Midbrain (tissue), 1 donor: ENCODE results near the gene RNU11.
"Not testable (repeated sequence)": the region's sequence is repeated elsewhere in the genome, so short reads cannot be mapped to it uniquely, and the experiment has no call there.

Experiments
- DNase-seq: peaks from one replicate; lab custom pipeline; 2025; lab: John Stamatoyannopoulos, UW

The RNU11 gene

DNA sequence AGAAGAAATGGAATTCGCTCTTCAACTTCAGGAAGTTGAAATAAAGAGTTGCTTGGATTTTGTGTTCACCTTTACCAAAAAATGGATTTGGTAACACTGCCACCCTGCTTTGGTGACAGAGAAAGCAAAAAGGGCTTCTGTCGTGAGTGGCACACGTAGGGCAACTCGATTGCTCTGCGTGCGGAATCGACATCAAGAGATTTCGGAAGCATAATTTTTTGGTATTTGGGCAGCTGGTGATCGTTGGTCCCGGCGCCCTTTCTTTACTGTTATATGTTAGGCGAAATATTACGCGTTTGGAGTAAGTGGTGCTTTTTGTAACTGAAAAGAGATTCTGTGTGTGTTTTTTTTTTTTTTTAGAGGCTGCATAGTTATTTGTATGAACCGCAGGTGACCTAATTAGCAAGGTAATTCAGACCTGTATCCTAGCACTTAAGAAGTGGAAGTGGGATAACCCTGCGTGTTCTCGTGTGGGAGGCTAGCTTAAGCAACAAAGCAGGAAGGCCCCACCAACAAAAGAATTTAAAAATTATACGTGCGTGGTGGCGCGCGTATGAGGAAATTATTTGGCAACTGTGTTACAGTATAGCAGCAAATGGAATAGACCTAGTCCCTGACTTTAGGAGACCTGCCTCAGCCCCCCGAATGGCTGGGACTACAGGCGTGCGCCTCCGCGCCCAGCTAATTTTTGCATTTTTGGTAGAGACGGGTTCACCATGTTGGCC, at the start of gene RNU11:
Gene RNU11 (plus strand): TSS at position 127 of the 725 bp plus-strand sequence.
- DNase-seq, result peak; percentile 96

- DNase-seq, result no peak
Observed at GRCh38 chr1:28601696-28602095, 46.7 kb upstream of the RNU11 start.

DNA sequence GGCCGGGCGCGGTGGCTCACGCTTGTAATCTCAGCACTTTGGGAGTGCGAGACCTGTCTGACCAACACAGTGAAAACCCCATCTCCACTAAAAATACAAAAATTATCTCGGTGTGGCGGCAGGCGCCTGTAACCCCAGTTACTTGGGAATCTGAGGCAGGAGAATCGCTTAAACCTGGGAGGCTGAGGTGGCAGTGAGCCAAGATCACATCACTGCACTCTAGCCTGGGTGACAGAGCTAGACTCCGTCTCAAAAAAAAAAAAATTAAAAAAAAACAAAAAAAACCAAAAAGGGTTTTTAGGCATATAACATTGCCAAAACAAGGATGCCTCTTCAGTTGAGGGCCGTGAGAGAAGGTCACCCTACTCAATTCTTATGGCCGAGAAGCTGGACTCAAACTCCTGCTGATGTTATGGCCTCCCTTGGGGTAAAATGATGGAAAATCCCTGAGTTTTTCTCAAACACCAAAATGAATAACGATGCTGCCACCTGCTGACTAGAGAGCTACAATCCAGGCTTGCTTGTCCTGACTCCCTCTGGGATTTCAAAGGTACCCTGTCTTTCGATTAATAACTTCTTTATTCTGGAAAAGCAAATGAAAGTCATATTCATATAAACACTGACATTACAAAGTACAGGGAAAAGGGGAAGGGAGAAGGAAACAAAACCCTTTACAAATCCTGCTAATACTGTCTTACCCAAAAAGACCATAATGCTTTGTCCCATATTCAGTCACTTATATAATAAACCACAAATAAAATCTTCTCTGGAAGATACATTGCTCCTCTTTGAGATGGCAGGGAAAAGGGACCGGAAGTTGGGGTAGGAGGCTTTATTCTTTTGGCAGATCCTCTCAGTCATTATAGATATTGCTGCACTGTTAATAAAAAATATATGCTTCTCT, 45.6 kb upstream of the RNU11 start:
- DNase-seq, result peak; percentile 76

- no peak for DNase-seq
Observed at GRCh38 chr1:28604411-28604810, 44.0 kb upstream of the RNU11 start.

DNA sequence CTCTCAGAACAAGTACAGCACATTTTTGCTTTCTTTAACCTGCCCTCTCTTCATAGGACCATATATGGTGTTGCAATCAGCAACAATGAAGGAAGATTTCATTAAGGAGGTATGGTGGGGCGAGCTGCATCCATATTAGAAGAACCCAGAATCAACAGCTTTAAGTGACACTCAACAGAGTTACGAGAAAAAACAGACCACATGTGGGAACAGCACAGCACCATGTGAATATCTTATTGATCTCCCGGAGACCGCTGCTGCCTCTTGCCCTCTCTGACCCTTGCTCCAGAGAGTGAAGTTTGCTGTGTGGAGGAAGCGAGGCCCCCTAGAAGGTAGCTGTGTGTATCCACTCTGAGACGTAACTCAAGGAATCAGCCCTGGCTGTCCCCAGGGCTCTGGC, 43.4 kb upstream of the RNU11 start:
- no peak for DNase-seq

GRCh38 chr1:28606771-28607170, 41.6 kb upstream of the RNU11 start:
- DNase-seq, result no peak

DNA sequence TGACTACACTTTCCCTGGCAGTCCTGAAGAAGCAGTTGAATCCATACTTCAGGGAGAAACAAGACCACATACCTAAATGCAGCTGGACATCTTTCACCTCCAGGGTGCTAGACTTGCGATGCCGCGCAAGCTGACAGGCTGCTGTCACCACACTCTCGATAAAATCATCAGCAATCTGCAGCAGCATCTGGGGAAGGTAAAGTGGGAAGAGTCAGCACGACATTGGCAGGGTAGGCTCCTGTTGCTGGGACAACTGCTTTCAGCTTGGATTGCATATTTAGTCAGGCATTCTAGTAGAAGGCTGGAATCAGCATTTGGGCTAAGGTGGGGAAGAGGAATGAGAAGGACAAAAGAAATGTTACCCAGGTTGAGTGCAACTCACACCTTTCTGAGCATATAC, 35.2 kb upstream of the RNU11 start:
- DNase-seq, result no peak

DNA sequence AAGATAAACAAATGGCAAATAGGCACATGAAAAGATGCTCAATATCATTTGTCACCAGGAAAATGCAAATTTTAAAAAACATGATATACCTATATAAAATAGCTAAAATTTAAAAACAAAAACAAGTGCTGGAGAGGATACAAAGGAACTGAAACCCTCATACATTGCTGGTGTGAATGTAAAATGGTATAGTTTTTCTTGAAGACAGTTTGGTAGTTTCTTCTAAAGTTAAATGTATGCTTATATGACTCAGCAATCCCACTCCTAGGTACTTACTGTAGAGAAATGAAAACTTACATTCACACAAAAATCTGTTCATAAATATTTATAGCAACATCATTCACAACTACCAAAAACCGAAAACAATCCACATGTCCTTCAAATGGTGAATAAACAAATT, 16.7 kb upstream of the RNU11 start:
- no peak for DNase-seq

GRCh38 chr1:28632560-28632959, 15.8 kb upstream of the RNU11 start:
- no peak for DNase-seq

DNA sequence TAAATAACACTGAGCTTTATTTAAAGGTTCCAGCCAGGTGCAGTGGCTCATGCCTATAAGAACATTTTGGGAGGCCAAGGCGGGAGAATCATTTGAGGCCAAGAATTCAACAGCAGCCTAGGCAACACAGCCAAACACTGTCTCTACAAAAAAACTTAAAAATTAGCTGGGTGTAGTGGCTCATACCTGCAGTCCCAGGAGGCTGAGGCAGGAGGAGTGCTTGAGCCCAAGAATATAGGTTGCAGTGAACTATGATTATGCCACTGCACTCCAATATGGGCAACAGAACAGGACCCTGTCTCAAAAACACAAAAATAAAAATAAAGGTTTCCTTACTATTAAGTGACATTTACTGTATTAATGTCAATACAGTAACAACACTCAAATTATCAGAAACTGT, 7.6 kb upstream of the RNU11 start:
- DNase-seq, result no peak

GRCh38 chr1:28642056-28642846, 6.1 kb upstream of the RNU11 start:
- no peak for DNase-seq

GRCh38 chr1:28642847-28643635, 5.4 kb upstream of the RNU11 start, which contains the start of gene TAF12:
Gene TAF12, minus strand, starts transcription at chr1:28643067. Its CDS starts 20,986 bp downstream, at chr1:28622081.
- peak; percentile 93 for DNase-seq

GRCh38 chr1:28644494-28644893, 3.9 kb upstream of the RNU11 start:
- no peak for DNase-seq

DNA sequence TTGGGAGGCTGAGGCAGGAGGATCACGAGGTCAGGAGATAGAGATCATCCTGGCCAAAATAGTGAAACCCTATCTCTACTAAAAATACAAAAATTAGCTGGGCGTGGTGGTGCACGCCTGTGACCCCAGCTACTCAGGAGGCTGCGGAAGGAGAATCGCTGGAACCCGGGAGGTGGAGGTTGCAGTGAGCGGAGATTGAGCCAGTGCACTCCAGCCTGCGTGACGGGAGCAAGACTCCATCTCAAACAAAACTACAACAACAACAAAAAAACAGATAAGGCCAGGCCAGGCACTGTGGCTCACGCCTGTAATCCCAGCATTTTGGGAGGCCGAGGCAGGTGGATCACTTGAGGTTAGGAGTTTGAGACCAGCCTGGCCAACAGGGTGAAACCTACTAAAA, 3.0 kb upstream of the RNU11 start:
- DNase-seq, result not testable (repeated sequence)

- DNase-seq, result no peak
Observed at GRCh38 chr1:28646040-28646439, 2.4 kb upstream of the RNU11 start.

DNA sequence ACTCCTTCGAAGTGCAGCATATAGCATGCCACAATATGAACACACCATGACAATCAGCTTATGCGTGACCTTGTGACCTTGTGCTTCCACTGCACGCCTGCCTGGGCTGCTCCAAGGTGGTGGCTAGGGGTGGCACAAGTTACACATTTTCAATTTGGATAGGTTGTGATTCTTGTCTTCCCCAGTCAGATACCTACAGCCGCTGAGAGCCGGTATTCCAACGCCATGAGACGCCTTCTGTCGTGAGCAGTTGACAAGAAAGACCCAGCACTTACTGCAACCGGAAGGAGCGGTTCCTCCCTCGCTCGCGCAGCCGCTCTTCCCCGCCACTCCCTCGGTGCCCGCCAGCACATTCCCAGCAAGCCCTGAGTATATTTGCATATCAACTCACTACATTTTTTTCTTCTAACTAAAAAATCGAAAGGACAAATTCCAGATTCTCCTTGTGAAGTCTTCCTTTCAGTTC, 359 bp upstream of the RNU11 start:
- peak; percentile 96 for DNase-seq

- DNase-seq, result not testable (repeated sequence)
Observed at GRCh38 chr1:28653063-28653462, 4.7 kb downstream of the RNU11 start.

GRCh38 chr1:28653870-28654269, 5.5 kb downstream of the RNU11 start:
- DNase-seq, result not testable (repeated sequence)

DNA sequence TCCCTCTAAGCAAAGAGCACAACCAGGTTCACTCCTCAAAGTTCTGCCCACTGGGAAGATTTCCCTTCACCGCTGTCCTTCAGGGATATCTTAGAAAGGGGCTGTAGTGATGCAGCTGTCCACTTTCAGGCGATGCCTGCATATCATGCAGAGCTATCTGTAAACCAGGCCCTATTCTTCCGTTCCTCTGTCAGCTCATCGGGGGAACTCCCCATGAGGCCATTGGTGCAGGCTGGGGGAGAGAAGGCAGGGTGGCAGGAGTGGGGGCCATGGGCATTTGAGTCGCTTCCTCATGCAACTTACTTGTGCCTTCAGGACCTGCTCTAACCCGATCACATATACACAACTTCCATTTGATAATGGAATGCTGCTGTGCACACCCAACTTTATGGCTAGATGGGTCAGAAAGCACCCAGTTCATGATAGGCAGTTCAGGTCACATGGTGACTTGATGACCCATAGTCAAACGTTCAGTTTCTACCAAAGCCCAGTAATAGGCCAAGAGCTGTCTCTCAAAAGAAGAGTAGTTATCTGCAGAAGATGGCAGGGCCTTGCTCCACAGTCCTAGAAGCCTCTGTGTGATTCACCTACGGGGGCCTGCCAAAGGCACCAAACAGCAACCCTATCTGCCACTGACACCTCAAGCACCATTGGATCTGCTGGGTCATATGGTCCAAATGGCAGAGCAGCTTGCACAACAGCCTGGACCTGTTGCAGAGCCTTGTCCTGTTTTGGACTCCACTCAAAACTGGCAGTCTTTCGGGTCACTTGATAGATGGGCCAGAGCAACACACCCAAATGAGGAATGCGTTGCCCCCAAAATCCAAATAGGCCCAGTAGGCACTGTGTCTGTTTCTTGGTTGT, 7.3 kb downstream of the RNU11 start:
- not testable (repeated sequence) for DNase-seq

- no peak for DNase-seq
Observed at GRCh38 chr1:28656335-28656734, 7.9 kb downstream of the RNU11 start.
